Non-pigmented ciliary epithelial cell (primary cell): Measurements from ENCODE around the gene TIMP1.
A peak's percentile ranks its signal among the peaks of the same experiment; 100 is the strongest.
"Not testable (repeated sequence)": the region's sequence is repeated elsewhere in the genome, so short reads cannot be mapped to it uniquely, and the experiment has no call there.

Experiments
- DNase-seq: peaks from one replicate; pipeline ENCODE4 v3.0.0-alpha.2; 2010; ENCODE audit warnings: low read depth

TIMP1 gene

DNA sequence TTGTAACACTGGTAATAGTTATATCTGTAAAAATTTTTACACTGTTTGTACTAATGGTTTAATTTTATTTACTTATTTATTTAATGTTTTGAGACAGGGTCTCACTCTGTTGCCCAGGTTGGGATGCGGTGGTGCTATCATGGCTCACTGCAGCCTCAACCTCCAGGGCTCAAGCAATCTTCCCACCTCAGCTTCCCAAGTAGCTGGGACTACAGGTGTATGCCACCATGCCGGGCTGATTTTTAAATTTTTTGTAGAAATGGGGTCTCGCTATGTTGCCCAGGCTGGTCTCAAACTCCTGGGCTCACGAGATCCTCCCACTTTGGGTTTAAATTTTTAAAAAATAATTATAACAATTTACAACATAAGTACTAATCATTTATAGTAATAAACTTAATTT is 20.9 kb downstream of the TIMP1 start:
- not testable (repeated sequence) for DNase-seq

DNA sequence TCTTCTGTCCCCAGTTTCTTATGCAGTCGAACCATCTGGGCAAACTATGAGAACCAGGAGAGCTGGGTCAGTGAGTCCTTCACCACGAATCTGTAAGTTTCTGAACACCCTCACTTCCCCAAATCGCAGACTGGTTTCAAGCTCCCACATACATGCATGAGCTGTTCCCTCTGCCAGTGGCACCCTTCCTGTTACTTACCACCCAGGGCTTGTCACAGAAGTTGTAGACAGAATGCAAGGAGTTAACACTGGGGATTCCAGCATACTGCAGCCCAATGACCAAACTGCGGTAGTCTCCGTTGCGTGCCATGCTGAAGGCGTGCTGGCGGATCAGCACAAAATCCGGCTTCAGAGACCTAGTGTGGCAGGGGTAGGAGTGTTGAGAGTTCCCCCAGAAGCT is 22.8 kb downstream of the TIMP1 start:
- no peak for DNase-seq

DNA sequence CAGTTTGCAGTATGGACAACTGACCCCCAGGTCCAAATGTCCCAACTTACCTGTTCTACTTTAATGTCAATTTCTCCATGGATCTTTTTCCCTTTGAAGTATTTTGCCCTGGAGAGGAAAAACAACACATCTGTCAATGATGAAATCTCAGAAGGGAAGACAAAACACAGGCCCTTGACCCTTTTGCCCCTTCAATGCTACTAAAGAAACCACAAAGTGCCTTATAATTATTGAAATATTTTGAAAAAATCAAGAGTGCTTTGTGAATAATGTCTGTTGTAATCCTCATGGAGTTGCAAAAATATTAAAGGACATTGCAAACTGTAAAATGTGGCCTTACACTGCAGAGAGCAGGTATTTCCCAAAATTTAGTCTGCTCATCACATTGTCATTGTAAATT is 24.9 kb downstream of the TIMP1 start:
- no peak for DNase-seq

DNA sequence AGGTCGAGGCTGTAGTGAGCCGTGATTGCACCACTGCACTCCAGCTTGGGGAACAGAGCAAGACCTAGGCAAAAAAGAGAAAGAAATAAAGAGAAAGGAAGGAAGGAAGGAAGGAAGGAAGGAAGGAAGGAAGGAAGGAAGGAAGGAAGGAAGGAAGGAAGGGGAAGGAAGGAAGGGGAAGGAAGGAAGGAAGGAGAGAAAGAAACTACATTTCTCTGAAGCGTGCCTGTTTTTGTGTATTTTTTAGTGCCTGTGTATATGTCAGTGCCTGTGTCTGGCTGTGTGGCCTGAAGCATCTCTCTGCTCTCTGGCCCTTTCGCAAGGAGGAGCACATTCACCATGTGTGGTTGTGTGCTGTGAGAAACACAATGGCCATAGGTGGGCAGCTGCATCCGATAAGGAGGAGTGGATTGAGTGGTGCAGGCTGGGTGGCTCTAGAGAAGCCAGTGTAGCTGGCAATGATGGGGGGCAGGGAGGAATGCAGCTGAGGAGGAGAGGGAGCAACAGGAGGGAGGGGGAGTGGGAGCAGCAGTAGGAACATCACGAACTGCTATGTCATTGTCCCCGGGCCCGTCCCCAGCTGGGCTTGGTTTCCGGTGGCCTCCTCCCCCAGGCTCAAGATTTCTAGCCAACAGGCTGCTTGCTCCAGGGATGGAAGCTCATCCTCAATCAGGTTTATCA is 26.0 kb downstream of the TIMP1 start:
- DNase-seq = no peak

DNA sequence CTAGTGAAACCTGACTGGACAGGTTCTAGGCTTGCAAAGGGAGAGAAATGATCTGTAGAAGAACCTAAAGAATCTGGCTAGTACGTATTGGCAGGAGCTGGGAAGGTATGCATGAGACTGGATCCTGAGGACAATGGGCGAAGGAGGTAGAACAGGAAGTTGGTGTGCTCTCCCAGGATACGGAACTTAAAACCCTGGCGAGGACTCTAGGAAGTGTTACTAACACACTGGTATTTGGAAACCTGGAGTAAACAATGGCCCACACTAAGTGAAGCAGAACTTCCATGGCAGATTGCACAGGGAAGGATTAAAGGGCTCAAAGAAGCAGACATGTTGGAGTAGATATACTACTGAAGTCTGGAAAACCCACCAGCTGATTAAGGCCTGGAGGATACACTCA is 28.3 kb downstream of the TIMP1 start:
- no peak for DNase-seq

DNA sequence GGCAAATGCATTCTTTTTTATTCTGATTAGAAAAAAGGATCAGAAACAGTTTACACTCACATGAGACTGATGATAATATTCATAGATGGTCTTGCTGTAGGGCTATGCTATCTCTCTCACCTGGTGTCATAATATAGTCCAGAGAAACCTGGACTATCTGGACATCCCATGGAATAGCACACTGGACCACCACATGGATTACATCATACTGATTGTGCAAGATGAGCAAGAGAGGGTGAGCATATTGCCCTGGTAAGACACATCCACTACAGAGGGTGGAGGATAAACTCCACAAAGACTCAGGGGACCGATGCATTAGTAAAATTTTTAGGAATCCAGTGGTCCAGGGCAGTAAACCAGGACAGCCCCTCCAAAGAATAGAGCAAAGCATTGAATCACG is 29.3 kb downstream of the TIMP1 start:
- no peak for DNase-seq

DNA sequence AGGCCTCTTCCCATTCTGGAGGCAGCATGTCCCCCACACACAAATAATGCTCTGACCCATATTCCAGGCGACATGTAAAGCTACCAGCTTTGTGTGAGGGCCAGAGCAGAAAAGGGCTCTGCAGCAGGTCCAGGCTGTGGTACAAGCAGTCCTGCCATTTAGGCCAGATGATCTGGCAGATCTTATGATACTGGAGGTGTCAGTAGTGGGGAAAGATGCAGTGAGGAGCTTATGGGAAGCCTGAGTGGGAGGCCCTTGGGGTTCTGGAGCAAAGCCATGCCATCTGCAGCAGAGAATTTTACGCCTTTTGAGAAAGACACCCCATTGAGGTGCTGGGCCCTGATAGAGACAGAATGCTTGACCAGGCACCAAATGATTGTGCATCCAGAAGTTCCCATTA is 29.7 kb downstream of the TIMP1 start:
- DNase-seq = no peak

DNA sequence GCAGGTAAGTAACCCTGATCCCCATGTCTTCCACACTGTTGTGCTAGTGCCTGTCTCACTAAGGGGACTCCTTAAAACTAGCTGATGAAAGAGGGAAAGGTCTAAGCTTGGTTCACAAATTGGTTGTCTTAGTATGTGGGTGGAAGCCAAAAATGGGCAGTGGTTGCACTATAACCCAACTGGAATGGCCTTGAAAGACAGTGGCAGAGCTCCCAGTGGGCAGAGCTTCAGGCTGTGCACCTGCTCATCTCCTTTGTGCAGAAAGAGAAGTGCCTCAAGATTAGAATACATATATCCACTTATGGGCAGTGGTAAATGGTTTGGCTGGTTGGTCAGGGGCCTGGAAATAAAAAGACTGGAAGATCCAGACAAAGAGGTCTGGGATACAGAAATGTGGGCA is 30.2 kb downstream of the TIMP1 start:
- no peak for DNase-seq

DNA sequence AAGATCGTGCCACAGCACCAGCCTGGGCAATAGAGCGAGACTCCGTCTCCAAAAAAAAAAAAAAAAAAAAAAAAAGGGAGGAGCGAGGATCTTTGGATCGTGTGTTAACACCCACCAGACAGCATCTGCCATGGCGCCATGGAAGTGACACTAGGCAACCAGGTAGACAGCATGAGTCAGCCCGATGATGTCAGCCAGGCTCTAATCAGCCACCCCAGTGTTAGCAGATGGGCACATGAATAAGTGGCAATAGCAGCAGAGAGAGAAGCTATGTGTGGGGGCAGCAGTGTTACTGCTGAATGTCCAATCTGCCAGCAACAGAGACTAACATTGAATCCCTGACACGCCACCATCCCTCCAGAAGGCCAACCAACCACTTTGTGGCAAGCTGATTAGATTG is 30.8 kb downstream of the TIMP1 start:
- no peak for DNase-seq

DNA sequence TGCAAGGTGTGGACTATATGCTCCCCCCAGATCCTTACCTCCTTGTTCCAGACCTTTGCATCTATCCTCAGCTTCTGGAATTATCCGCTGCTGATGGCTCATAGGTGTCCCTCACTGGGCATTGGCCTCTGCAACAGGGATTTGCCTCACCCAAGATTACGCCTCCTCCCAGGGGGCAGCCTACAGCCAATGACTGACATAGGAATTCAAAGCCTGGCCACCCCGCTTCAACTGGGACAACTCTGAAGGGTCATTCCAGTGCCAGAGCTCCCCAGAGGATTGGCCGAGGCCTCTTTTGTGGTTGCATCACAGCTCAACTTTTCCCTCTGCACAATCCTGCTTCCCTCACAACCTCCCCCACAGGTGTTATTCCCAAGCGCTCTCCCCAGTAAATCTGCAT is 32.4 kb downstream of the TIMP1 start:
- no peak for DNase-seq

DNA sequence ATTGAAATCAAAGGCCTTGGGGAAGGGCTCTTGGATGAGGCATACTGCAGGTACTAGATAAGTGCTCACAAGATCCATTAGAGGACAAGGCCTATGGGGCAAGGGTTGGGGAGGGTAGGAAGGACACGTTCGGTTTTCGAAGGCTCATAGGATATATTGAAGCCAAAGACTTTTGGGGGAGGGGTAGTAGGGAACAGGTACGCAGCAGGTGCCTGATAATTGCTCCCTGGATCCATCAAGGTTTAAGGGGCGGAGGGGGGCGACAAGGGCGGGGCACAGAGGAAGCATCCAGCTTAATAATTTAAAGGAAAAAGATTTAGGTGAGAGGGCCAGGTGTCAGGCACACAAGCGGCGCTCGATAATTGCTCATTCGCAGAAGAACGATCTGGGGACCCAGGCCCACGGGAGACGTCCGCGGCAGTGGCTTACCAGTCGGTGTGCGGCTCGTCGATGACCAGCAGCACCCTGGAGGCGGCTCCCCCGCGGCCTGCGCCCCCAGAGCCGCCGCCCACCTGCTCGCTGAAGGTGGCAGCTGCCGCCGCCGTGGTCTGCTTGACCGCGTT is 36.8 kb downstream of the TIMP1 start:
- no peak for DNase-seq

DNA sequence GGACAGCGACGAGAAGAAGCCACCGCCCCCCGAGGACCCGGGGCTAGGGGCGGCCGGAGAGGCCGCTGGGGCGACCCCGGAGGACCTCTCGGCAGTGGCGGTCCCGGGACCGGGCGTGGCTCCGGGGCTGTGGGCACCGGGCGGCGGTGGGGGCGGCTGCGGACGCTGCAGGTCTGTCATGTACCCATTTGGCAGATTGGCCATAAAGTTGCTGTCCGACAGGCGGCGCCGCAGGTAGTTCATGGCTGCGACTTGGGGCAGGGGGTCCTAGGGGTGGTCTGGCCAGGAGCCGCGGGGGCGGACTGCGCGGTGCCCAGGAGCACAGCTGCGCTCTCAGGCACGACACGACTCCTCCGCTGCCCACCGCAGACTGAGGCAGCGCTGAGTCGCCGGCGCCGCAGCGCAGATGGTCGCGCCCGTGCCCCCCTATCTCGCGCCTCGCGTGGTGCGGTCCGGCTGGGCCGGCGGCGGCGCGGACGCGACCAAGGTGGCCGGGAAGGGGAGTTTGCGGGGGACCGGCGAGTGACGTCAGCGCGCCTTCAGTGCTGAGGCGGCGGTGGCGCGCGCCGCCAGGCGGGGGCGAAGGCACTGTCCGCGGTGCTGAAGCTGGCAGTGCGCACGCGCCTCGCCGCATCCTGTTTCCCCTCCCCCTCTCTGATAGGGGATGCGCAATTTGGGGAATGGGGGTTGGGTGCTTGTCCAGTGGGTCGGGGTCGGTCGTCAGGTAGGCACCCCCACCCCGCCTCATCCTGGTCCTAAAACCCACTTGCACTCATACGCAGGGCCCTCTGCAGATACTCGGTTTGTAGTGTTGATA is 37.5 kb downstream of the TIMP1 start, which contains the start of gene SYN1:
TSS of gene SYN1 (minus strand) at position 372 of the 817 bp plus-strand sequence. CDS start at position 243, 129 bp downstream.
- no peak for DNase-seq

DNA sequence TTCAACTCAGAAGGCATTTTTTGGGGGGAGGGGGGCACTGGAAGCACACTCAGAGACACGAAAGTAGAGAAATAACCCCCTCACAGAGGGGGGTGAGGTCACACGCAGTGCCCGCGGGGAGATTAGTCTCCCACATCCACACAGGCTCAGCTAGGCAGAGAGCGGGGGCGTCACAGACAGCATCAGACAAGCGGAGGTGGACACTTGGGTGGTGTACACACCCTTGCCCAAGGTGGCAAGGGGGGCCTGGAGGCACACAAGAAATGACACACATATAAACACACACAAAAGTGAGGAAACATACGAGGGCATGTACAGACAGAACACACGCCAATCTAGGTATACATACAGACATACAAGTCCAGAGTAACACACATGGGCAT is 38.1 kb downstream of the TIMP1 start:
- DNase-seq = no peak

DNA sequence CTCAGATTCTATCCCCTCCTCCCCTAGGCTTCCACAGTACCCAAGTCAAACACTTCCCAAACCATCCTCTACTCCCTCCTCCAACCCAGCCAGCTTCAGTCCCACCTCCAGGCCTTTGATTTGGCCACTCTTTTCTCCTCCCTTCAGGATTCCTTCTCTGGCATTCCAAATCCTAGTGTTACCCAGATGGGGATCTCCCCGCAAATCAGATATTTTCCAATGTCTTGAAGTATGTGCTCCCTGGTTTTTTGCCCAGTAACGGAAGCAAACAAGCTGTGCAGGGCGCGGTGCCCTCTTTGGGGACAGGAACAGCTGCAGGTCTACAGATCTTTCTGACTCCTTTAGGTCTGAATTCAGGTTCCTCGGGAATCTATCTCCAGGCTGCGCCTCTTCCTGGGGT is 39.6 kb downstream of the TIMP1 start:
- DNase-seq = no peak

DNA sequence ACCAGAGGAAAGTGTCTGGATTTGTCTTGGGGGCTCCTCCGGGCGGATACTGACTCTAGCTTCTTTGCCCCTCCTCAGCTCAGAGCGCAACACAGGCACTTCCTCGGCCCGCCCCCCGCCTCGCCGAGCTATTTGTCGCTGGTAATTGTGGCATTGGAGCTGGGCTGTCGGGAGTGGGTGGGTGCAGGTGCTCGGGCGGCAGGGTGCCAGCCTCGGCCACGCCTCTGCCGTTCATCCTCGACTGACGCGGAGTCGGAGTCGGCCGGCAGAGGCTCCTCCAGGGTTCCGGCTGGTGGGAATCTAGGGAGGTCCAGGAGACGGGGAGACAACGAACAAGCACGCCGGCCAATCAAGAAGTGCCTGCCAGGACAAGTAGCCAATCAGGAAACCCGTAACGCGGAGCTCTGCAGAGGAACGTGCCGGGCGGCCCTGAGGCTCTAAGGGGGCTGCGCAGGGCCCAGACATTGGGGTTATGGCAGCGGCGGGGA is 41.3 kb downstream of the TIMP1 start:
- peak; percentile 30 for DNase-seq

DNA sequence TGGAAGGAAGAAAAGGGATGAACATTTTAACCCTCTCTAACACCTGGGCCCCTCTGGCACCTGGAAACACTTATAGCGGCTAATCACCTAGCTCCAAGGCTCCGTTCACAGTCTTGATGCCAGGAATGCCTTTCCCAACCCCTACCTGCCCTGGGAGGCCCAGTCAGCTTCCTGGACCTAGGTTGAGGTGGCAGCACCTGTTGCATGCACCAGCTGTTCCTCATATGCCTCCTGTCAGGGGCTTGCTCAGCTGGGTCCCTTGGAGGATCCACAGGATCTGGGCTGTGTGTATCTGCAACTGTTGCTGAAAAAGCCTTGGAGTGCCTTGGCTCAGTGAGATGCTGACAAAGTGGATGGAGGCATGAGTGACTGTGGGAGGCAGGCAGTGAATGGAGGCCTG is 43.1 kb downstream of the TIMP1 start:
- DNase-seq = no peak

DNA sequence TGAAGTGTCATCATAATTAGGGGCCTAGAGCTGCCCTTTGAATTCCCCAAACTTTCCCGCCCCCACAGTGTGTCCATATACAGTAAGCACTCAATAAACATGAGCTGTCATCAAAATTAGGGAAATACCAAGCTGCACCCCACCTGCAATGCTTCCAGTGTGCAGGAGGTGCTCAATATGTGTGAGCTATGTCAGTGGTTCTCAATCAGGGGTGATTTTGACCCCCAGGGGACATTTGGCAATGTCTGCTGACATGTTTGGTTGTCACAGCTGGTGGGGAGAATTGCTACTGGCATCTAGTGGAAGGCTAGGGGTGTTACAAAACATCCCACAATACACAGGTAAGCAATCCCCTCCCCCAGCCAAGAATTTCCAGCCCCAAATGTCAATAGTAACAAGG is 46.7 kb downstream of the TIMP1 start:
- DNase-seq = no peak

DNA sequence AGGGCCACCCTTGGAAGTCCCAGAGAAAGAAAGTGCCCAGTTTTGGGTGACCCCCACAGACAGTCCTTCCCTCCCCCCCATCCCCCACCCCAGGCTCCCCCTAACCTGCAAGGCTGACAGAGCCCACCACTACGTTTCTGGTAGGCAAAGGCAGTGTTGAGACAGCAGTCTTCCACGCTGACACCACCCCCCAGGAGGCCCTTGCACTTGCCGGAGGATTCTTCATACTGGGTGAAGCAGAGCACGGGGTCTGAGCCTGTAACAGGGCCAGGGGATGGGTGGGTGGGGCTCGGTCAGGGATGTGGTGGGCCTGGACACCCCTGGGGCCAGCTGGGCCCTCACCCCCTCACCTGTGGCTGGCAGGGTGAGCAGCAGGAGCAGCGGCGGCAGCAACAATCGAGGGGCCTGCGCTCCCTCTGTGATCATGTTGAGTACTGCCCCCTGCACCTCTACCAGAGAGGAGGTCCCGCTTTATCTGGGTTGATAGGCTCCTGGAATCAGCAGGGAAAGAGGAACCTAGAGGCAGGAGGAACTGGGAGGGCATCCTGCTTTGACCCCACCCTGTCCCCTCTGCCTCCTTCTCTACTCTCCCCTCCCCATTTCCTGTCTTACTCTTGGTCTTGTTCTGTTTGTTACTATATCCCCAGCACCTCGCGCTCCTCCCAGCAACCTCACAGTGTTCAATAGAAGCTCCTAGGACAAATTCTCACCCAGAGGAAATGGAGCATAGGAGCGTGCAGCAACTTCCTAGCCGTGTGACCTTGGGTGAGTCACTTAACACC is 47.4 kb downstream of the TIMP1 start, which contains the start of gene CFP:
TSS of gene CFP (minus strand) at position 512 of the 782 bp plus-strand sequence. CDS start at position 426, 86 bp downstream.
- no peak for DNase-seq

DNA sequence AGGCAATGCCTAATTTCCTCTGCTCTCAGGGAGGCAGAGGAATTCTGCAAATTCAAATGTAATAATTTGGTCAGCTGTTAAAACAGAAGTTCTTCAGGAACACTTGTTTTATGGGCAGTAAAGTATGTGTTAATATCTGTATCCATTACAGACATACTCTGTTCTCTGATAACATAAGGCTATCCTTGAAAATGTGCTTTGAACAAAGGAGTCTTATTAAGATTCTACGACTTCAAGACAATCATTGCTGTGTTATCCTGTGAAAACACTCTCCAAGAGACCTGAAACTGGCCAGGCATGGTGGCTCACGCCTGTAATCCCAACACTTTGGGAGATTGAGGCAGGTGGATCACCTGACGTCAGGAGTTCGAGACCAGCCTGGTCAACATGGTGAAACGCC is 49.4 kb downstream of the TIMP1 start:
- DNase-seq = no peak

DNA sequence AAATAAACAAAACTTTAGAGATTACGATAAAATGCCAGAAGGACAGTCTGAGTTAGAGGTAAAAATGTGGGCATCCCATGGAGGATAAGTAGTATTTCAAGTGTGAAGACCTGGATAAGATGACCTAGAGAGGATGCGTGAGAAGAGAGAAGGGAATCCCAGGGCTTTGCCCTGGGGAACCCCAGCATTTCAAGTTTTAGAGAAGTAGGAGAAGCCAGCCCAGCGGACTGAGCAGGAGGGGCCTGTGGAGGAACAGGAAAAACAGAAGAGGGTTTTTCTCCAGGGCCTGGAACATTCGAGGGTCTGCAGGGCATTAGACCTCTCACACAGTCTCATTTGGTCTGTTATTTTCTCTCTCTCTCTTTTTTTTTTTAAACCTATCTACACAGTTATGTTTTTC is 50.4 kb downstream of the TIMP1 start:
- DNase-seq = no peak

DNA sequence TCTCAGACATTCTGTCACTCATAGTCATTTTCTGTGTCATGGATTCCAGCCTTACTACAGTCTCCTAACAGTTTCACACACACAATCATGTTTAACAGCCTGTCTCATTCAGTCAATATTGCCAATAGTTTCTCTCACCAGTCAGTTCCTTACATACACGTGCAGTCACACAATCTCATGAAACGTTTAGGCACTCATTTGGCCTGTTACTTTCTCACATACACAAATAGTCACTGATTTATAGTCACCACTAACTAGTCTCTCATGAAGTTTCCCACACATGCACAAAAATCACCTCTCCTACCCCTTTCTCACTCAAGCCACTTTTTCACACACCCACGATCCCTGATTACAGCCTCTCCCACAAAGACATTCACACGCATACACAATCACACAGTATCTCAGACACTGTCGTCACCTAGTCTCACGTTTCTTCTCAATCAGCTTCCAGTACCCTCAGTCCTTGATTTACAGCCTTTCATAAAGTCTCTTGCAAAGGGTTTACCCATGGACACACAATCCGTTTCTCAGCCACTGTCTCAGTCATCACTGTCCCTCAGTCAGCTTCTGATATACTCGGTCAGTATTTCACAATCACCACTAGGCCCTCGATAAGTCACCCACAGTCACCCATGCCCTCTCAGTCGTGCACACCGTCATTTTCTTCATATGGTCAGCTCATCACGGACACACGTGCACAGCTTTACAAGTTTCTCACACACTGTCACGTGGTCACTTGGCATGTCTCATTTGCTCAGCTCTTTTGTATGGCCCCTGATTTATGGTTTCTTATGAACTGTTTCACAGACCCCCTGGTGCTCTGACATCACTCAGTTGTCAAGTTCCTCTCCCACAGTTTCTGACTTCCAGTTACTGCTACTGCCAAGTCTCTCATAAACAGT is 51.7 kb downstream of the TIMP1 start:
- DNase-seq = no peak
